Measurements from ENCODE around the gene CCDC28A. TPM values are rescaled to one million over a fixed set of nuclear protein-coding genes. Genes with fewer than 3 reads are reported as not detected.

The CCDC28A gene
- total RNA-seq, 1 donor from 2014 or later = 12.5 TPM

DNA sequence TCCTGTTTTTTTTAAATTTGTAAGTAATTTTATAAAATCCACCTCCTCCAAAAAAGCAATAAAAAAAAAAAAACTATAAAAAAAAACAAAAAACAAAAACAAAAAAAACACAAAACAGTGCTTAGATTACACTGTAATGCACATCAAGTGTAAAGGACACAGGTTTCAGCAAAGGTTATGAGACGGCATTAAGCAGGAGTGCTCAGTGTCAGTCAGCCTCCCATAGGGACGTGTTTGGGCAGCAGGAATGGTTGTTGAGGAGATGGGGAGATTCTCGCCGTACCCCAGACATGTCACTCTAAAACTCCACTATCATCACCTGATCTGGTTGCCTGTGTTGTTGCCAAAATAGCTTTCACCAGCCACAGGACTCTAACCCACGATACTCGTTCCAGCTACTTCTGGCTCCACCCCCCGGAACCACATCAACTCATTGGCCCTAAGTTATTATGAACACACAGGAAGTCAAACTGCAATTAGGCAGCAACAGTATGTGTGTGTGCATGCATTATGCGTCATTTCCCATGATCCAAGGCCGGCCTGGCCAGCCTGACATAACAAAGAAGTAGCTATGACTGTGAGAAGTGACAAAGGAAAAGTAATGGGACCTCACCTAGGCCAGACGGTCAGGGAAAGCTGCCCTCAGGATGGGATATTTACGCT lies 51.0 kb downstream of the CCDC28A start:
- no peak overlapping the region for H3K4me3 ChIP-seq (ENCODE audit: low read depth, low read length)
- H3K36me3 ChIP-seq (ENCODE audit: control insufficient read depth, insufficient read depth, low read length) = no peaks in the 10 kb centered on the region
- no peak for DNase-seq (ENCODE audit: low read depth)
- no peaks in the 10 kb centered on the region for H3K27me3 ChIP-seq (ENCODE audit: control insufficient read depth, insufficient read depth, low read length)
- TF ChIP-seq, protein P1, sequence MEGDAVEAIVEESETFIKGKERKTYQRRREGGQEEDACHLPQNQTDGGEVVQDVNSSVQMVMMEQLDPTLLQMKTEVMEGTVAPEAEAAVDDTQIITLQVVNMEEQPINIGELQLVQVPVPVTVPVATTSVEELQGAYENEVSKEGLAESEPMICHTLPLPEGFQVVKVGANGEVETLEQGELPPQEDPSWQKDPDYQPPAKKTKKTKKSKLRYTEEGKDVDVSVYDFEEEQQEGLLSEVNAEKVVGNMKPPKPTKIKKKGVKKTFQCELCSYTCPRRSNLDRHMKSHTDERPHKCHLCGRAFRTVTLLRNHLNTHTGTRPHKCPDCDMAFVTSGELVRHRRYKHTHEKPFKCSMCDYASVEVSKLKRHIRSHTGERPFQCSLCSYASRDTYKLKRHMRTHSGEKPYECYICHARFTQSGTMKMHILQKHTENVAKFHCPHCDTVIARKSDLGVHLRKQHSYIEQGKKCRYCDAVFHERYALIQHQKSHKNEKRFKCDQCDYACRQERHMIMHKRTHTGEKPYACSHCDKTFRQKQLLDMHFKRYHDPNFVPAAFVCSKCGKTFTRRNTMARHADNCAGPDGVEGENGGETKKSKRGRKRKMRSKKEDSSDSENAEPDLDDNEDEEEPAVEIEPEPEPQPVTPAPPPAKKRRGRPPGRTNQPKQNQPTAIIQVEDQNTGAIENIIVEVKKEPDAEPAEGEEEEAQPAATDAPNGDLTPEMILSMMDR (IDR thresholded peaks at IDR 0.05; ENCODE audit: insufficient read depth, low read length, poor library complexity, severe bottlenecking) = no peak

DNA sequence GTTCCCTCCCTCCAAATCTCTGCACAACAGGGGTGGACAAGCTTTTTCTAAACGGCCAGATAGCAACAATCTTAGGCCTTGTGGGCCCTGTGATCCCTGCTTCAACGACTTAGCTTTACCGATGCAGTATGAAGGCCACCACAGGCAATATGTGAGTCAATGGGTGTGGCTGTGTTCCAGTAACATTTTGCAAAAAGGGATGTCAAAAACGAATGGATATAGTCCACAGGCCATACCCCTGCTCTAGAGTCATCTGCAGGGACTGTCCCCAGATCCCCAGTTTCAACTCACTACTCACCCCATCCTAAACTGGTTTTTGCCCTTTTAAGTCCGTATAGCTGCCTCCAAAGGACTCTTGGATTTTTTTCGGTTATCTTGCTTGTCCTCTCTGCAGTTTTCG lies 56.7 kb downstream of the CCDC28A start:
- TF ChIP-seq, protein P1 (IDR thresholded peaks at IDR 0.05; ENCODE audit: insufficient read depth, low read length, poor library complexity, severe bottlenecking) = no peak

DNA sequence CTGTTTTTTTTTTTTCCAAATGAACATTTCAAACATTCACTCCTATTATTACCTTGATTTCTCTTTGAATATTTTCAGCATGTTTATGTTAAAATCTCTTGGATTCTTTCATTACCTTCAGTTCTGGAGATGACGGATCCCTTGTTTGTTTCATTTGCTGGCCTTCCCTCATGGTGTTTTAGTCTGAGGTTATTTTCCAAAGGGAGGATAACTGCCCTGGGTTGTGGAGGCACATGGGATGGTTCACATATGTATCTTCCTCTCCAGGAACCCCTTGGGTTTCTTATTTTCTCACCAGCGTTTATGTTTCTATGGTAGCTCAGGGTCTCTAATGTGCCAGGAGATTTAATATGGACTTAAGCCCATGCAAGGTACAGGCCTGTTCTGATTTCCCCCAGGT lies 58.6 kb downstream of the CCDC28A start:
- TF ChIP-seq, protein P1 (IDR thresholded peaks at IDR 0.05; ENCODE audit: insufficient read depth, low read length, poor library complexity, severe bottlenecking) = no peak
- no peaks in the 10 kb centered on the region for H3K36me3 ChIP-seq (ENCODE audit: control insufficient read depth, insufficient read depth, low read length)
- DNase-seq (ENCODE audit: low read depth) = no peak
- H3K27me3 ChIP-seq (ENCODE audit: control insufficient read depth, insufficient read depth, low read length) = no peaks in the 10 kb centered on the region
- H3K4me3 ChIP-seq (ENCODE audit: low read depth, low read length) = no peak overlapping the region

More for the DNA sequence above, 56.7 kb downstream of the CCDC28A start:
- Histone ChIP-seq H3K4me3 (ENCODE audit: low read depth, low read length) (no peak overlapping the region), H3K36me3 (ENCODE audit: control insufficient read depth, insufficient read depth, low read length) (no peaks in the 10 kb centered on the region), H3K27me3 (ENCODE audit: control insufficient read depth, insufficient read depth, low read length) (no peaks in the 10 kb centered on the region)
- DNase-seq (ENCODE audit: low read depth) = no peak

DNA sequence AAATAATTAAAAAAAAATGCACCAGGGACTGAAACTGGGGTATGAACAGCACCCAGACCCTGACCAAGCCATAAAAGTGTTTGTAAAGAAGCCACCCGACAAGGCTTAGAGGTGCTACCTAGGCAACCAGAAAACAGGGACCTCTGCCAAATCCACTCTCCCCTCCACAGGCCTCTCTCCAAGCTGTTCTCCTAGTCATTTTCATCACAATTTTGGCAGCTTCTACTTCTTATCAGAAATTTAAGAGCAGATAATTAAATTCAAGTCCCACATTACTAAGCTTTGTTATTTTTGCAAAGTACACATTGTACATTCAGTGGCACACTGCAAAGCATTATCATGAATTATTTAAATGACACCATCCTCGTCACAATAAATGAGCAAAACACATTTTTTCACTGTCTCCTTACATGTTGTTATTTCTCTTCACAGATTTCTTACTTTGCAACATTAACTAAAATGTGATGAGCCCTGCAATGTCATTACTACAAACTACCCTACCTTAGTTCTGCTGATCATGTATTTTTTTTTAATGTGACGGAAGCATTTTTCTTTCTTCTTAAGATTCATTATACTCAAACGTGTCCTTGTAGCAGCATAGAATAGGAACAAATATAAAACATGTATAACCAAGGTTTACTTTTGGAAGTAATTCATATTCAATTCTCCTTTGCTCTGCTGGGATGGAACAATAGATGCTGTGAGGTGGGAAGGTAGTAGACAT lies 60.4 kb downstream of the CCDC28A start:
- TF ChIP-seq, protein P1 (IDR thresholded peaks at IDR 0.05; ENCODE audit: insufficient read depth, low read length, poor library complexity, severe bottlenecking) = no peak

DNA sequence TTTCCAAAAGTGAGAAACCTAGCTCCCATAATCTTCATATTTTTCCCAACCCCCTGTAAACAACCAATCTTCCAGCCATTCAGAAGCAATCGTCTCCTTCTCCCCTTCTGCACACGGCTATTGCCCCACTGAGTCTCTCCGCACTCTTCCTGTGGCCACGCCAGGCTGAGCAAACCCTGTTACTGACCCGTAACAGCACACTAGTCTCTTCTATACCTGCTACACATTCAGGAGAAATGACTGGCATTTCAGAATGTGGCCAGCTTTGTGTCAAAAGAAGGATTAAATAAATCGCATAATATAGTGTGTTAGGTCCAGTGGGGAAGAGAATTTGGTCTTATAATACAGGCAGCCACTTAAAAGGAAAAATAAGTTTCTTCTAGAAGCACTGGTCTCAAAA lies 63.7 kb downstream of the CCDC28A start:
- TF ChIP-seq, protein P1 (IDR thresholded peaks at IDR 0.05; ENCODE audit: insufficient read depth, low read length, poor library complexity, severe bottlenecking) = no peak
- H3K36me3 ChIP-seq (ENCODE audit: control insufficient read depth, insufficient read depth, low read length) = no peaks in the 10 kb centered on the region
- H3K27me3 ChIP-seq (ENCODE audit: control insufficient read depth, insufficient read depth, low read length) = no peaks in the 10 kb centered on the region
- H3K4me3 ChIP-seq (ENCODE audit: low read depth, low read length) = no peak overlapping the region
- no peak for DNase-seq (ENCODE audit: low read depth)

More for the DNA sequence above, 60.4 kb downstream of the CCDC28A start:
- Histone ChIP-seq H3K4me3 (ENCODE audit: low read depth, low read length) (no peak overlapping the region), H3K27me3 (ENCODE audit: control insufficient read depth, insufficient read depth, low read length) (no peaks in the 10 kb centered on the region), H3K36me3 (ENCODE audit: control insufficient read depth, insufficient read depth, low read length) (no peaks in the 10 kb centered on the region)
- DNase-seq (ENCODE audit: low read depth) = no peak

Other genes starting within 250 kb of the CCDC28A start
- not detected in 2 replicates for gene ECT2L, start 22.3 kb downstream of the CCDC28A start, total RNA-seq
- gene REPS1, start 214.5 kb downstream of the CCDC28A start, total RNA-seq = 37.9 and 40.7 TPM in 2 replicates